Body of pancreas (tissue), 4 donors: ENCODE data around the gene TRNT1. TPM values are rescaled to one million over a fixed set of nuclear protein-coding genes. Genes with fewer than 3 reads are reported as not detected.

ENCODE experiments used
- ATAC-seq: fragments of 150-250 bp; one replicate; pipeline ENCODE4 v1.9.1; 2016
- DNase-seq, 4 donors: peaks; one replicate each; pipeline ENCODE4 v3.0.0-alpha.2; 2019
- H3K27ac ChIP-seq, 4 donors: fragments of 200-600 bp; sonication (generic); 1 replicate in 3 of 4; 2 replicates in 1 of 4; pipeline versions ENCODE4 v1.5.1 to v1.6.1; 2016 to 2019; ENCODE audit warnings: mild to moderate bottlenecking in 1 of 4, mixed read lengths in 1 of 4, moderate library complexity in 1 of 4
- H3K27me3 ChIP-seq, 2 donors: fragments of 200-600 bp; sonication (generic); one replicate each; pipeline ENCODE4 v1.6.0; 2016; ENCODE audit warnings: mild to moderate bottlenecking in 1 of 2
- H3K36me3 ChIP-seq, 2 donors: fragments of 200-600 bp; sonication (generic); replicated peaks in 1 of 2; 2 replicates each; pipeline ENCODE4 v1.5.1; 2016; ENCODE audit warnings: low read depth in 2 of 2; ENCODE audit not compliant: insufficient read depth in 1 of 2
- H3K4me1 ChIP-seq: fragments of 200-600 bp; sonication (generic); one replicate; pipeline ENCODE4 v1.6.0; 2016
- H3K4me3 ChIP-seq, 2 donors: fragments of 200-600 bp; sonication (generic); 1 replicate in 1 of 2; 2 replicates in 1 of 2; pipeline ENCODE4 v1.5.1; 2016 to 2019
- H3K9me3 ChIP-seq, 3 donors: fragments of 200-600 bp; sonication (generic); 1 replicate in 2 of 3; 2 replicates in 1 of 3; pipeline ENCODE4 v1.5.1; 2016
- POLR2A ChIP-seq, 3 donors: fragments of 450-650 bp; IDR thresholded peaks; one replicate each; pipeline ENCODE4 v1.6.1; 2016; ENCODE audit warnings: antibody characterized with exemption in 3 of 3, mild to moderate bottlenecking in 2 of 3
- WGBS, 2 donors: methylation state at CpG; one replicate each; pipeline ENCODE4 v1.1.5; 2017; 5-methylcytosine and 5-hydroxymethylcytosine counted together
- intact Hi-C: fragments of 100-400 bp; cut with DNase I; formaldehyde crosslinking; loops from one replicate; pipeline ENCODE4 v1.15.1; 2023
- total RNA-seq, 2 donors: library from RNA; depleted of rRNA; stranded (reverse); fragments of >200 nt; gene quantifications; one replicate each; pipeline ENCODE4 v1.1.0, GENCODE V29; 2016
- TF ChIP-seq, protein P1 (sequence below), 7 experiments: fragments of 450-650 bp in 4 of 7; fragments of 200-600 bp in 3 of 7; sonication (generic) in 3 of 7; IDR thresholded peaks; one replicate each; pipeline ENCODE4 v1.5.1; 2016 to 2019; ENCODE audit warnings: antibody characterized with exemption in 7 of 7

TRNT1 gene
- total RNA-seq, 2 donors from 2014 or later = 14.0 to 26.0 TPM

DNA sequence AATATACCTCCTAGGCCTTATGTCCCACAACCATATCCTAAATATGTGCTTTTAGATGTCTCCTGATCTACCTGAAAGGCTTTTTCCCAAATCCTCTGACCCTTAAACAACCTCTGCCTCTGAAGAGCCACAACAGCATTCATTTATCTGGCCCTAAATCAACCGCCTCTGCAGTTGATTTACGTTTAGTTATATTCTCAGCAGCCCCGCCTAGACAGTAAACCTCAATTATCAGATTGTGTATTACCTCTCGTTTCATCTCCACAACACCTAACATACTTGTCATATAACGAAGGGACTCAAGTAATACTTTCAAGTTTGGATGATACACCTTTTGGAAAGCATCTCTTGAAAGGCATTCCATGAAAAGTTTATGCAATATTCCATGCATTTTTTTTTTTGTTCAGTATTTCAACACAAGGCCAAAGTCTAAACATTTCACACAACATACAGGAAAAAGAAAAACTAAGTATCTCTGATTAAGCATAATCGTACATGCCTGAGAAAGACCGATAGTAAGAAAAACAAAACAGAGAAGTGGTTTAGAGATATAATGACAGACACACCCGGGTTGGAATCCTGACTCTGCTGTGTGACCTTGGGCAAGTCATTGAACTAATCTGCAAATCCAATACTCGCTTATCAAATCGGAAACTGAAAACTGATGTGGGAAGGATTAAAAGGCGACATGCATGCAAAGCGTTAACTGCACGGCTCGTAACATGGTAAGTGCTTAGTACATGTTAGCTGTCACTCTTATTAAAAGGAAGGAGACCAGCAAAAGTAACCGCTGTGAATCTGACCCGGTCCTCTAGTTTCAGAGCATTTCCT, 52.0 kb downstream of the TRNT1 start:
- H3K27ac ChIP-seq = peak overlapping the region in 2 of 4 donors; percentile 72 to 81
- no peaks in the 10 kb centered on the region for H3K27me3 ChIP-seq
- TF ChIP-seq POLR2A (IDR thresholded peaks at IDR 0.05) = no peak
- TF ChIP-seq, protein P1, sequence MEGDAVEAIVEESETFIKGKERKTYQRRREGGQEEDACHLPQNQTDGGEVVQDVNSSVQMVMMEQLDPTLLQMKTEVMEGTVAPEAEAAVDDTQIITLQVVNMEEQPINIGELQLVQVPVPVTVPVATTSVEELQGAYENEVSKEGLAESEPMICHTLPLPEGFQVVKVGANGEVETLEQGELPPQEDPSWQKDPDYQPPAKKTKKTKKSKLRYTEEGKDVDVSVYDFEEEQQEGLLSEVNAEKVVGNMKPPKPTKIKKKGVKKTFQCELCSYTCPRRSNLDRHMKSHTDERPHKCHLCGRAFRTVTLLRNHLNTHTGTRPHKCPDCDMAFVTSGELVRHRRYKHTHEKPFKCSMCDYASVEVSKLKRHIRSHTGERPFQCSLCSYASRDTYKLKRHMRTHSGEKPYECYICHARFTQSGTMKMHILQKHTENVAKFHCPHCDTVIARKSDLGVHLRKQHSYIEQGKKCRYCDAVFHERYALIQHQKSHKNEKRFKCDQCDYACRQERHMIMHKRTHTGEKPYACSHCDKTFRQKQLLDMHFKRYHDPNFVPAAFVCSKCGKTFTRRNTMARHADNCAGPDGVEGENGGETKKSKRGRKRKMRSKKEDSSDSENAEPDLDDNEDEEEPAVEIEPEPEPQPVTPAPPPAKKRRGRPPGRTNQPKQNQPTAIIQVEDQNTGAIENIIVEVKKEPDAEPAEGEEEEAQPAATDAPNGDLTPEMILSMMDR (IDR thresholded peaks at IDR 0.05) = no peak
- peak overlapping the region; percentile 78 to 91 for H3K4me3 ChIP-seq
- peaks cover 19% of the 10 kb centered on the region for H3K4me1 ChIP-seq
- no peaks in the 10 kb centered on the region for H3K36me3 ChIP-seq
- ATAC-seq (no peak), DNase-seq (no peak)
- WGBS, 2 donors = 12 to 17% methylated on average over 16 of the region's 16 CpGs
- H3K9me3 ChIP-seq = no peaks in the 10 kb centered on the region
- intact Hi-C loops = no loop called here

- intact Hi-C loops = no loop called here
- Histone ChIP-seq H3K27ac (peak within 1 kb of the TSS in 2 of 4 donors; percentile 72 to 81), H3K4me1 (peaks cover 19% of the 10 kb centered on the region), H3K9me3 (no peaks in the 10 kb centered on the region), H3K27me3 (no peaks in the 10 kb centered on the region), H3K4me3 (peak within 1 kb of the TSS; percentile 78 to 91), H3K36me3 (no peaks in the 10 kb centered on the region)
- TF ChIP-seq POLR2A (IDR thresholded peaks at IDR 0.05) = peak; percentile 64 to 86 (median 83)
- TF ChIP-seq, protein P1 (IDR thresholded peaks at IDR 0.05) = peak; percentile 90 to 100 (median 98)
- ATAC-seq = peak; percentile 99
- 0 to 1% methylated on average over 49 to 56 of the region's 56 CpGs for WGBS, 2 donors
- peak; percentile 84 to 94 (median 86) for DNase-seq
These were observed 52.8 kb downstream of the TRNT1 start, which contains the start of gene CRBN for GRCh38 chr3:3179407-3180094. Gene CRBN, minus strand, starts transcription at chr3:3179691. Its CDS starts 4 bp downstream, at chr3:3179687.

DNA sequence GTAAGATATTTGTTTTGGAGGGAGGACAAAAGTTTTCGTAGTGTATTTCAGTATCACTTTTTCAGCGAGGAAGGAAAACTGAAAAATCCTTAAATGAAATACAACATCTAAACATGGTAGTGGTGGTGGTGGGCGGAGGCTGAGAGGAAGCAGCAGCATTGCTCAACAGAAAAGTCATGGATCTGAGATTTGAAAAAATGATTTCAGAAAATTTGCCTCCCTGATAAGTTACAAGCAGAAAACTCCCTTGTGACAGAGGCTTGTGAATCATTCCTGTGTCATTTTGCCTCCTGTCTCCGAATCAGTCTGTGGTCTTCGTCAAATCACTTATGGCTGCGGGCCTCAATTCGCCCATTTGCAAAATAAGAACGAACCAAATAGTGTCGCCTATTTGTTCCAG, 53.7 kb downstream of the TRNT1 start:
- no peak for ATAC-seq
- intact Hi-C loops = no loop called here

GRCh38 chr3:3184876-3185275, 58.1 kb downstream of the TRNT1 start:
- TF ChIP-seq, protein P1 (IDR thresholded peaks at IDR 0.05) = no peak
- no peak for TF ChIP-seq POLR2A (IDR thresholded peaks at IDR 0.05)

More for the DNA sequence above, 53.7 kb downstream of the TRNT1 start:
- Histone ChIP-seq H3K36me3 (no peaks in the 10 kb centered on the region), H3K9me3 (no peaks in the 10 kb centered on the region), H3K4me1 (peaks cover 19% of the 10 kb centered on the region), H3K4me3 (no peak overlapping the region), H3K27ac (no peak overlapping the region), H3K27me3 (no peaks in the 10 kb centered on the region)
- 68 to 79% methylated on average over 9 of the region's 9 CpGs for WGBS, 2 donors
- TF ChIP-seq, protein P1 (IDR thresholded peaks at IDR 0.05) = no peak
- TF ChIP-seq POLR2A (IDR thresholded peaks at IDR 0.05) = no peak
- DNase-seq = no peak

More at GRCh38 chr3:3184876-3185275, 58.1 kb downstream of the TRNT1 start:
- Histone ChIP-seq H3K27me3 (no peaks in the 10 kb centered on the region), H3K27ac (no peak overlapping the region), H3K9me3 (no peaks in the 10 kb centered on the region), H3K4me1 (no peaks in the 10 kb centered on the region), H3K36me3 (no peaks in the 10 kb centered on the region), H3K4me3 (no peak overlapping the region)
- intact Hi-C loops = no loop called here
- ATAC-seq (no peak), DNase-seq (no peak)
- 29 to 30% methylated on average over 2 of the region's 2 CpGs for WGBS, 2 donors
